GM21786 (cell line): Measurements from ENCODE around the gene FAM170B.

Experiments
- ATAC-seq: cut with Tn5 transposase; IDR thresholded peaks from one replicate; pipeline ENCODE4 v1.9.1; 2021; ENCODE audit not compliant: unreplicated experiment

The FAM170B gene

GRCh38 chr10:49169776-49170175, 36.0 kb upstream of the FAM170B start:
- ATAC-seq: no peak

DNA sequence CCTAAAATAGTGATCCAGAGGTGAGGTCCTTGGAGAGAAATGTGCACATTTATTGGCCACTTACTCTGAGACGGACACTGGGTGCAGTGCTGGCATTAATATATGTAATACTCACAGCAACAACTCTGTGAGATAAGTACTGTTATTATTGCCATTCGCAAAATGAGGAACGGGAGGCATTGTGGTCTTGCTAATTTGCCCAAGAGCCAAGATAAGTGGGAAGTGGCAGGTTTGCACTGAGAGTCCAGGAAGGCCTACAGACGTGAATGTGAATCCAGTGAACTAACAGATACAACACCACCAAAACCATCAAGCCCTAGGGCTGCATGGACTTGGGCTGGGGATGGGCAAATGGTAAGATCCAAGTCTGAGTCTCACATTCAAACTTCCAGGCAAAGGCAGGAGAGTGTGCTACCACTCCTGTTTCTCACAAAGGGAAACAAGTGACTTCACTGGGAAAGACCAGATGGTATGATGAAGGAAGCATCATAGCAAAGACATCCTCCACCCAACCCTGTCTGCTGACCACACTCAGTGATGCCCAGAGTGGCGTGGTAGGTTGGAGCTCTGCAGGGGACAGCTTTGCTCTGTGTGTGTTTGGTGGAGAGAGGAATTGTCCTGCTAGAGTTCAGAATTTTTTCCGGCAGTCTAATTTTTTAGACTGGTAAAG, 35.1 kb upstream of the FAM170B start:
- no peak for ATAC-seq

DNA sequence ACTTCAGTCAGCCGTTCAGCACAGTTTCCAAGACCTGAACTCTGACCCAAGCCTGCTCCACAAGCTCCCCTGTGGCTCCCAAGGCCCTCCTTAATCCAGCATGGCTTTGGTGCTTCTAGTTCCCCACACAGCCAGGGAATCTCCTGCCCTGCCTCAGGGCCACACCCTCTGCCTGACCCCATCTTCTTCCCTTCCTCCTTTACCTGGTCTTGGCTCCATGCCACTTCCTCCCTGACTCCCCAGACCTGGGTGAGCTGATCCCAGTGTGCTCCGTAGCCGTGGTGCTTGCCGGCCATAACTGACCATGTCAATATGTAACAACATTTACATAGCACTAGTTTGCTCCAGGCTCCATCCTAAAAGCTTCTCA, 34.3 kb upstream of the FAM170B start:
- ATAC-seq: no peak

DNA sequence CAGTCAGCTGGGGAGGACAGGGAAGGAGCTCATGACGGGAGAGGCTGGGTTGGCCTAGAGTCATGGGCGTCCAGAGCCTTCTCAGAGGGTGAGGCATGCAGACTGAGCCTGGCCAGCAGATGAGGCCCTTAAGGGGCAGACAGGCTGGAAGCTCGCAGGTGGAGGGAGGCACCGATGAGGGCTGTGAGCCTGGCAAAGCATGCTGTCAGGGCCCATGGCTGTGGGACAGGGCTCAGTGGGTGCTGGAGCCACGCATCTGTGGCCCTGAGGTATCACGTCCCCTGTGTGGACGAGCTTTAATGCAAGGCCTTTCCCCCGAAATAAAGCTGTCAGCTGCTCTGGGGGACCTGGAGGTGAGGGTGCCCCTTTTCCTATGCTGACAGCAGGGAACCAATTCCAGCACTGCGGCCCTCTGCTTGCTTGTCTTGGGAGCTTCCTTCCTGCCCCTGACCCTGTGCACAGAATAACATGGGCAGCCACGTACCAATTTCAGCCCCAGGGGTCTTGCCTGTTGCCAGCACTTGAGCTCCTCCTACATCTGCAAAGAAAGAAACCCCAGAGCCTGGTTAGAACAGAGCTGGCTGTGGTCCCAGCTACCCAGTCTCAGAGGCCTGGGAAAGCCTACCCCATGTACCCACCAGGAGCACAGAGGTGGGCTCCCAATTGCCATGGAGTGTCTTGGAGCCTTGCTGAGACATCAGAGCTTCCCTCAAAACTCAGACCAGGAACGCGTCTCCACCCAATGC, 33.8 kb upstream of the FAM170B start:
- ATAC-seq: no peak

DNA sequence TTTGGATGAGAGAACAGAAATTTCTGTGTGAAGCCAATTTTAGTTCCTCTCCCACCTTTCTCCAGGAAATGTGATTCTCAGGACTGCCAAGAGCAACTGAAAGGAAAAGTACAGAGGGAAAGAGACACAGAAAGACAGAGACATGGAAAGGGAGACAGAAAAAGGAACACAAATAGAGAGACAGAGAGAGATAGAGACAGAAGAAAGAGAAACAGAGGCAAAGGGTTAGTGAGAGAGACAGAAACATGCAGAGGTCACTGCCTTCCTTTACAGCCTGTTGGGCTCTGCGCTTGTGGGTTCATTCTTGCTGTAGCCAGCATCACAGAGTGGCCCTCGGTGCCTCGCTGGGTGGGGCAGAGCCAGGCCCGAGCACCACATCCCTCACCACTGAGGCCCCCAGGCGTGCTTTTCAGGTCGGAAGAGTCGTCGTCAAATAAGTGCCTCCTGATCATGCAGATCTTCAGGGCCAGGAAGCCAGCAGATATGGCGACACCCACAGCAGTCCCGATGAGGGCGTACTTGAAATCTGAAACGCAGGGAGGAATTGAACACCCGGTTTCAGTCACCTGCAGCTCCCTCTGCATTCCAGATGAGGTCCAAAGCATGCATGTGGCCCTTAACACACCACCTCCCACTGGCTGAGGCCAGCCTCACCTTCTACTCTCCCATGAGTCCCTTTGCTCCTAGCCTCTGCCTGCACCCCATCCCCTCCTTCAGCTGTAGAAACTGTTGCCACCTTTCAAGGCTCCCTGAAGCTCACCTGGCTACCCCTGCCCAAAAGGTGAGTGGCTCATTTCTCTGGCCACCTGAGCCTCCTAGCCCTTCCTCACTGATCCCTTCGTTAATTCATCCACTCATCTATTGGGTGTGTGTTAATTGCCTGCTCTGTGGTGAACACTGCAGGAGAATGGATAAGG, 32.9 kb upstream of the FAM170B start:
- ATAC-seq: no peak

DNA sequence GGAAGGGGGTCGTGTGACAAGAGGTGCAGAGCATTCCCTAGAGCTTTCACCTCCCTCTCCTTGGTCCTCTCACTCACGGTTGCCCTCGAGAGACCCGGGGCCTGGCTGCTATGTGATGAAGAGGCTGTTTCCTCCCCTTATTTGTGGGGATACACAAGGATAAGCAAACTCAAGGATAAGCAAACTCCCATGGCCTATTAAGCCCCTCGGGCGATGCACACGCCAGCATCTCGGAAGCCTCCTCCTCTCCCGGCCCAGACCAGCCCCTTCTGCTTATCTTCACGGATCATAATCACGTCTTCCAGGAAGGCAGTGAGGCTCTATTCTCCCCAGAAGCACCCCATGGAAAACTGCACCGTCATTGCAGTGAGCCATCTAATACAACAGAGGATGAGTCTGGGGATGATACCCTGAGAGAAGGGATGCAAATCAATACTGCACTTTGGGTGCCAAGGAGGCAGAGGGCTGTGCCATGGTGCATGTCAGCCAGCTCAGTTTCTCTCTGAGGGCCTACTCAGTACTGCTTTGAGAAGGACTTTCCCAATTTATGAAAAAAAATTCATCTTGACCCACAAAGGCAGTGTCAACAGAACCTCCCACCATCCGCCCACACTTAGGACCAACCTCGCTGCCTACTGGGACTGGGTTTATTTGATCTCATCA, 32.1 kb upstream of the FAM170B start:
- ATAC-seq: no peak

- no peak for ATAC-seq
These were observed 31.4 kb upstream of the FAM170B start for GRCh38 chr10:49165259-49165658.

GRCh38 chr10:49164559-49165188, 30.9 kb upstream of the FAM170B start:
- peak; percentile 74 for ATAC-seq

DNA sequence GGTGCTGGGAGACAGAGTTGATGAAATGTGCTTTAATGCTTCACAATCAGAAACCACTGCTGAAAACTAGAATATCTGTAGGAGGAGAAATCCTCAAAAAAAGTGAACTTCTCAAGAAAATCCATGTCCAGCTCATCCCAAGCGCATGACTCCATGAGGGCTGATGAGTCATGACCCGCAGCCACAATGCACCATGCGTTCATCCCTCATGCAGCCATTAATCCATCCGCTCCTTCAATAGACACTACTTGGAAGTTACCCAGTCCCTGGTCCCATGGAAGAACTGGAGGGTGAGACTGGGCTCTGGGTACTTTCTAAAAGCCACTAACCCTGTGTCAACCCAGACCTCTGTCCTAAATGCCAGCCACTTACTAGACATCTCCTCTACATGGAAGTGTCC, 29.9 kb upstream of the FAM170B start:
- ATAC-seq: no peak

DNA sequence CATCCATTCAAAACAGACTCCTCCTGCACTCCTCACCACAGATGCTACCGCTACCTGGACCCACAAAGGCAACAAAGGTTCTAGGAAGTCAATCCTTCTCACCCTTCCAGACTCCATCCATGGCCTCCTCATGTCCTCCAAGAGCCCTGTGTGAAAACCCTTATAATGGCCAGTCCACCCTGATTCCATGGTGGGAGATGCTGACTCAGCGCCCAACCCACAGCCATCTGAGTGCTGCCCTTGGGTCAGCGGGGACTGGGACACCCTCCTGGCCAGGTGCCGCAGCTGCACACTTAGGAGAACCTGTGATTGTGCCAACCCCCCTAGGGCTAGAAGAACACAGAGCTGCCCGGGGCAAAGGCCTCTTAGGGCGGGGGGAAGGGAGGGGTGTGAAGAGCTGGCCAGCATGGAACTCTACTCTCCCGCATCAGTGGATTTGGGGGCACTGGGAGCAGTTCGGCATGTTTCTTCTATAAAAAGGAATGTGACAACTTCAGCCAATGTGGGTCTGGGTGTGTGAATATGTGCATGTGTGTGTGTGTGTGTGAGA, 29.0 kb upstream of the FAM170B start:
- ATAC-seq: no peak

GRCh38 chr10:49162063-49162462, 28.2 kb upstream of the FAM170B start:
- no peak for ATAC-seq

- ATAC-seq: no peak
These were observed 27.7 kb upstream of the FAM170B start for GRCh38 chr10:49161411-49161997.

DNA sequence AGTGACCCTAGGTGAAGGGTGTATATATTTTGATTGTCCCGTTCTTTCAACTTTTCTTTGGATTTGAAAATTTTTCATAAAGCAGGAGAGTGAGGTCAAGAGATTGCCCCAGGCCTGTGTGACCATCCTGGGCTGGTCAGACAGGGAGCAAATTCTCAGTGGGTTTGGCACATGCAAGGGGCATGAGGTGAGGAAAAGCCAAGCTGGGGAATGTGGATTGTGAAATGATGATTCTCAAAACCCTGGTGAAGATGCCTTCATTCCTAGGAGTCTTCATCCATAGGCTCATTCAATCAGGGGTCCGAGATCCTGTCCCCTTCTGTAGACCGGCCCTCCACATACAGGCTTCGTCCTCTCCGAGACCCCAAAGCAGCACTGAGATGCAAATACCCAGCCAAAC, 27.0 kb upstream of the FAM170B start:
- no peak for ATAC-seq

GRCh38 chr10:49160110-49160509, 26.3 kb upstream of the FAM170B start:
- ATAC-seq: no peak

GRCh38 chr10:49158915-49159314, 25.1 kb upstream of the FAM170B start:
- ATAC-seq: no peak

DNA sequence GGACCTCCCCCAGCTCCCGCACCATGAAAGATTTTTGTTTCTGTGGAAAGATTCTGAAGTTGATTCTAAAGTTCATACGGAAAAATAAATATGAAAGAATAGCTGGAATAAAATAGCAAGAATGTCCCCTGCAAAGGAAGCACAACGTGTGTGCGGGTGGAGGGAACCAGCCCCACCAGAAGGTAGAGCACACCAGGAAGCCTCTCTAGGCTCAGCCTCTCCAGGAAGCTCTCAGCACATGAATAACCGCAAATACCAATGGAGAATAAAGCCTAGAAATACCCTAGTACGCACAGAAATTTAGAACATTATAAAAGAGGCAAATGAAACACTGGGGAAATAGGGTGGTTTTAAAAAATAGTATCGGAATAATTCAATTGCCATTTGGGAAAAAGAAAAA, 24.6 kb upstream of the FAM170B start:
- ATAC-seq: no peak

GRCh38 chr10:49157229-49157628, 23.4 kb upstream of the FAM170B start:
- no peak for ATAC-seq

GRCh38 chr10:49154641-49155040, 20.8 kb upstream of the FAM170B start:
- no peak for ATAC-seq

DNA sequence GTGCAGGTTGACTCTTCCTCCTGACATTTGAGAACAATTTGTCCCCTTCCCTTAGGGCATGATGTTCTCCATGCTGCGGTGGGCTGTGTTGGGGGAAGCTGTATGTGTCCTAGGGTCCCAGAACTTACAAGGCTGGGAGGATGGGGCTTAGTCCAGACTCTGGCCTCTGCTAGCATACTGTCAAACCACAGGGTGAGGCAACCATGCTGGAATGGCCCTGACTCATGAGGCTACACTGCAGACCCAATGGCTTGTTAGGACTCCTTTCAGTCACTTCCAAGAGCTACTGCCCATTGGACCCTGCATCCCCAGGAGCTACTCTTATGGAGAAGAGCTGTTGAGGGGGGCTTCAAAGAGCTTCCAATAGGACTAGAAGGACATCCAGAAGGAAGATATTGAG, 20.1 kb upstream of the FAM170B start:
- ATAC-seq: no peak

DNA sequence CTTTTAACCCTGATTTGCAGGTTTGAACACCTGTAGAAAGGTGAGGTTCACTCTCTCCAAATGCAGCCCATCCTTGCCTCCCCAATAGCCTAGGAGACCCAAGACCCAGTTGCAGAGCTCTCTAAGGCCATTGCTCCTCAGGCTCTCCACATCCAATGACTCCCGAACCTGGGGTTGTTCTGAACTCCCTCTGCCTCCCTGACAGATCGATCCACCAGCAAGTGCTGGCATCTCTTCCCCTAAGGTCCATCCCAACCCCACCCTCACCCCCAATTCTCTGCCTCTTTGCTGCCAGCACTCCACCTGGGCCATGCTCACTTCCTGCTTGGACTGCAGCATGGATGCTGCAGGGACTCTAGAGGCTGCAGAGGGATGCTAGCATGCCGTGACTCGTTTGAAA, 19.3 kb upstream of the FAM170B start:
- ATAC-seq: no peak
